ENCODE results near the gene CTNNBL1.

Gene CTNNBL1

DNA sequence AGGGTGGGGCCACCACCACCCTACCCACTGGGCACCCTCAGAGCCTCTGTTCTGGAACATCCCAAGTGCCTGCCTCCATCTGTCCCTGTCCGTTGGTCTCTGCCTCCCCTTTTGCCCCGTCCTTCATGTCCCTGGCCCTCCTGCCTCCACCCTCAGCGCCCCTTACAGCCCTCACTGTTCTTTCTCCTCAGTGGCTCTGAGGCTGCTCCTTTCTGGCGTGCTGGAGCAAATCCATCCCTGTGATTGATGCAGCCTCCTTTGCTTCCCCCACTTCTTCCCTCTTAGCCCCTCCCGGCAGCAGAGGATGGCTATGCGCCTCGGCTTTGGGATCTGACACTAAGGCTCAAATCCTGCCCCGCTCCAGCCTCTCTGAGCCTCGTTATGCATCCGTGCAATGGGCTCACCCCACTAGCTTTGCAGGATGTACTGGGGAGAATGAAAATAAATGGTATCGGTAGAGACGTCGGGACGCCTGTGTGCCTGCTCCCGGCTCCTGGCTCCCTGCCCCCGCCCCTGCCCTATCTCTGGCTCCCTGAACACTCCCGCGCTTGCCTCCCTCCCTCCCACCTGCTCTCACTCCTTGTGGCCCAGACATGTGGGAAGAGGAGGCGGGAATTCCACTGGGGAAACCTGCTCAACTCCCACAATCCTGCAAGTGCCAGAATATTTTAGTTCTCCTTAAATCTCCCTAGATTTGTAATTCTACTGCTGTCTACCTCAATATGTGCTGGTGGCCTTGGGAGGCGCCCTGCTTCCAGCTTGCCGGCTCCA, 222.2 kb downstream of the CTNNBL1 start:
- no peak overlapping the region for H2AFZ ChIP-seq (ENCODE audit: low read depth)
- no peak overlapping the region for H3K9ac ChIP-seq
- no peak overlapping the region for H3K4me3 ChIP-seq (IDR thresholded peaks at IDR 0.05; ENCODE audit: insufficient read depth, low read depth, low read length)

DNA sequence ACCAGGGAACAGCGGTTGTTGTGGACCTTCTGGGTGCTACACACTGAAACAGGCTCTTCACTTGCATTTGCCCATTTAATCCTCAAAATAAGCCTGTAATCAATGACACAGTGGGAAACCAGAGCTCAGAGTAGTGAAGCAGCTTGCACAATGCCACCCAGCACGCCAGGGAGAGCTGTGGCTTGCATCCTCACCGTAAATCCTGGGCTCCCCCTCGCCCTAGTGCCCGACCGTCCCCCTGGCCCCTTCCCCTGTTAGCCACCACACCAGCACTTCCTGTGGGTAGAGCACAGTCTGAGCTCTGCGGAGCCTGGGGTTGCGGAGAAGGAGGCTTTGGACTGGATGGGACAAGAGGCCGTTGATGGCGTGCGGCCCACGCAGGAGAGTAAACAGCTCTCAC, 223.6 kb downstream of the CTNNBL1 start:
- Histone ChIP-seq H3K36me3 (ENCODE audit: insufficient read depth) (no peaks in the 10 kb centered on the region), H3K27ac (no peak overlapping the region), H3K9ac (no peak overlapping the region), H3K4me3 (IDR thresholded peaks at IDR 0.05; ENCODE audit: insufficient read depth, low read depth, low read length) (no peak overlapping the region), H4K20me1 (ENCODE audit: insufficient read depth) (no peaks in the 10 kb centered on the region), H2AFZ (ENCODE audit: low read depth) (no peak overlapping the region), H3K27me3 (ENCODE audit: insufficient read depth, low read depth) (peaks cover 32% of the 10 kb centered on the region; the same call in 1 of the 2 replicates), H3K4me2 (no peak overlapping the region), H3K4me1 (ENCODE audit: low read depth, poor library complexity, severe bottlenecking) (no peaks in the 10 kb centered on the region), H3K79me2 (ENCODE audit: insufficient read depth, low read depth) (no peaks in the 10 kb centered on the region)
- TF ChIP-seq, protein P1, sequence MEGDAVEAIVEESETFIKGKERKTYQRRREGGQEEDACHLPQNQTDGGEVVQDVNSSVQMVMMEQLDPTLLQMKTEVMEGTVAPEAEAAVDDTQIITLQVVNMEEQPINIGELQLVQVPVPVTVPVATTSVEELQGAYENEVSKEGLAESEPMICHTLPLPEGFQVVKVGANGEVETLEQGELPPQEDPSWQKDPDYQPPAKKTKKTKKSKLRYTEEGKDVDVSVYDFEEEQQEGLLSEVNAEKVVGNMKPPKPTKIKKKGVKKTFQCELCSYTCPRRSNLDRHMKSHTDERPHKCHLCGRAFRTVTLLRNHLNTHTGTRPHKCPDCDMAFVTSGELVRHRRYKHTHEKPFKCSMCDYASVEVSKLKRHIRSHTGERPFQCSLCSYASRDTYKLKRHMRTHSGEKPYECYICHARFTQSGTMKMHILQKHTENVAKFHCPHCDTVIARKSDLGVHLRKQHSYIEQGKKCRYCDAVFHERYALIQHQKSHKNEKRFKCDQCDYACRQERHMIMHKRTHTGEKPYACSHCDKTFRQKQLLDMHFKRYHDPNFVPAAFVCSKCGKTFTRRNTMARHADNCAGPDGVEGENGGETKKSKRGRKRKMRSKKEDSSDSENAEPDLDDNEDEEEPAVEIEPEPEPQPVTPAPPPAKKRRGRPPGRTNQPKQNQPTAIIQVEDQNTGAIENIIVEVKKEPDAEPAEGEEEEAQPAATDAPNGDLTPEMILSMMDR (conservative IDR thresholded peaks at IDR 0.05; ENCODE audit: low read depth, low read length): no peak

More for the DNA sequence above, 222.2 kb downstream of the CTNNBL1 start:
- Histone ChIP-seq H3K4me1 (ENCODE audit: low read depth, poor library complexity, severe bottlenecking) (no peaks in the 10 kb centered on the region), H3K27me3 (ENCODE audit: insufficient read depth, low read depth) (peaks cover 35% of the 10 kb centered on the region; the same call in 1 of the 2 replicates), H3K36me3 (ENCODE audit: insufficient read depth) (no peaks in the 10 kb centered on the region), H3K4me2 (no peak overlapping the region), H3K79me2 (ENCODE audit: insufficient read depth, low read depth) (no peaks in the 10 kb centered on the region), H4K20me1 (ENCODE audit: insufficient read depth) (no peaks in the 10 kb centered on the region), H3K27ac (no peak overlapping the region)
- TF ChIP-seq, protein P1 (conservative IDR thresholded peaks at IDR 0.05; ENCODE audit: low read depth, low read length): no peak

DNA sequence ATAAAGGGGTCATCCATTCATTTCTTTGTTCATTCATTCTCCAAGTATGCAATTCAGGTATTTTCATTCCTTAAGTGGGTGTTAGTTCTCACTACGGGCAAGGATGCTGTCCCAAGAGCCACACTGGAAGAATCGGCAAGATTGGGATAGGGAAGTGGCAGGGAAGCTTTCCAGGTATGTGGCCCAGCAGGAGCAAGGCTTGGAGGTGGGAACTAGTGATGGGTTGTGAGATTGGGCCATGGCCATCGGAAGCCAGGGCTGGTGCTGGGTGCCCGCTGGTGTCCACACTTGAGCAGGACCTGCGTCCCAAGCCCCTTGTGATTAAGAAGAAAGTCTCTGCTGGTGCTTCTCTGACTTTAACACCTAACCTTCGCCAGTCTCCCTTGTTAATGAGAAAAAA, 224.2 kb downstream of the CTNNBL1 start:
- no peak overlapping the region for H3K4me2 ChIP-seq
- no peaks in the 10 kb centered on the region for H3K36me3 ChIP-seq (ENCODE audit: insufficient read depth)
- peaks cover 28% of the 10 kb centered on the region; the same call in 1 of the 2 replicates for H3K27me3 ChIP-seq (ENCODE audit: insufficient read depth, low read depth)

DNA sequence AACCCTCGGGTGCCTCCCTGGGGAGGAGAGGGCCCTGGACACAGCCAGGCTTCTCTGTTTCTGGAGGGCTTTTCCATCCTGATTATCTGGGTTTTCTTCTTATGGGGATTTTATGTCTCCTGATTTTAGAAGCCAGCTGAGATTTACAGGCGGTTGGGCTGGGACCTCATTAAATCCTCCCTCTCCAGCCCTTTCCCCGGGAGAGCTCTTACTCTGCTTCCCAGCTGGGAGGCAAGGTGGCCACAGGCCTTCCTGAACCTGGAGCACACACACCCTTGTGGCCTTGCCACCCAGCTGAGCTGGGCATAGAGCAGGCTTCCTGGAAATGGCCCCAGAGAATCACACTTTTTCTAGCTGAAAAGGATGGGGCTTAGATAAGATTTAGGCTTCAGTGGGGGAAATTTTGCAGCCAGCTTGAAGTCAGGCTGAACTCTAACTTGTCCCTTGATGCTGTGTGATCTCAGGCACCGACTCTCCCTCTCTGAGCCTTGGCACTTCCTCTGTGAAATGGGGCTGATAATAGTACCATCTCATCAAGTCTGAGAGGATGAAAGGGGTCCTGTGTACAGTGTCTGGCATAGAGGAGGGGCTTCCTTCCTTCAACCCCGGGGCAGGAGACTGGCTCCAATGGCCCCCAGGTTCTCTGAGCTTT, 225.7 kb downstream of the CTNNBL1 start:
- H3K27me3 ChIP-seq (ENCODE audit: insufficient read depth, low read depth): peaks cover 25% of the 10 kb centered on the region; the same call in 1 of the 2 replicates
- no peaks in the 10 kb centered on the region for H3K4me1 ChIP-seq (ENCODE audit: low read depth, poor library complexity, severe bottlenecking)
- H3K79me2 ChIP-seq (ENCODE audit: insufficient read depth, low read depth): no peaks in the 10 kb centered on the region
- no peak overlapping the region for H3K4me3 ChIP-seq (IDR thresholded peaks at IDR 0.05; ENCODE audit: insufficient read depth, low read depth, low read length)
- no peaks in the 10 kb centered on the region for H4K20me1 ChIP-seq (ENCODE audit: insufficient read depth)
- TF ChIP-seq, protein P1 (conservative IDR thresholded peaks at IDR 0.05; ENCODE audit: low read depth, low read length): no peak
- H3K9ac ChIP-seq: no peak overlapping the region
- no peaks in the 10 kb centered on the region for H3K36me3 ChIP-seq (ENCODE audit: insufficient read depth)
- H3K4me2 ChIP-seq: no peak overlapping the region
- no peak overlapping the region for H2AFZ ChIP-seq (ENCODE audit: low read depth)
- H3K27ac ChIP-seq: no peak overlapping the region

More for the DNA sequence above, 224.2 kb downstream of the CTNNBL1 start:
- TF ChIP-seq, protein P1 (conservative IDR thresholded peaks at IDR 0.05; ENCODE audit: low read depth, low read length): no peak
- Histone ChIP-seq H4K20me1 (ENCODE audit: insufficient read depth) (no peaks in the 10 kb centered on the region), H3K4me1 (ENCODE audit: low read depth, poor library complexity, severe bottlenecking) (no peaks in the 10 kb centered on the region), H2AFZ (ENCODE audit: low read depth) (no peak overlapping the region), H3K27ac (no peak overlapping the region), H3K79me2 (ENCODE audit: insufficient read depth, low read depth) (no peaks in the 10 kb centered on the region), H3K9ac (no peak overlapping the region), H3K4me3 (IDR thresholded peaks at IDR 0.05; ENCODE audit: insufficient read depth, low read depth, low read length) (no peak overlapping the region)
